ENCODE results near the gene LOXHD1.

The LOXHD1 gene

GRCh38 chr18:46474487-46475389 is 182.3 kb downstream of the LOXHD1 start:
- no peak for DNase-seq

GRCh38 chr18:46471809-46472498 is 185.1 kb downstream of the LOXHD1 start:
- DNase-seq = no peak

- no peak for DNase-seq
Observed at GRCh38 chr18:46470714-46471113, 186.3 kb downstream of the LOXHD1 start.

- DNase-seq = no peak
Observed at GRCh38 chr18:46469186-46469915, 187.7 kb downstream of the LOXHD1 start.

DNA sequence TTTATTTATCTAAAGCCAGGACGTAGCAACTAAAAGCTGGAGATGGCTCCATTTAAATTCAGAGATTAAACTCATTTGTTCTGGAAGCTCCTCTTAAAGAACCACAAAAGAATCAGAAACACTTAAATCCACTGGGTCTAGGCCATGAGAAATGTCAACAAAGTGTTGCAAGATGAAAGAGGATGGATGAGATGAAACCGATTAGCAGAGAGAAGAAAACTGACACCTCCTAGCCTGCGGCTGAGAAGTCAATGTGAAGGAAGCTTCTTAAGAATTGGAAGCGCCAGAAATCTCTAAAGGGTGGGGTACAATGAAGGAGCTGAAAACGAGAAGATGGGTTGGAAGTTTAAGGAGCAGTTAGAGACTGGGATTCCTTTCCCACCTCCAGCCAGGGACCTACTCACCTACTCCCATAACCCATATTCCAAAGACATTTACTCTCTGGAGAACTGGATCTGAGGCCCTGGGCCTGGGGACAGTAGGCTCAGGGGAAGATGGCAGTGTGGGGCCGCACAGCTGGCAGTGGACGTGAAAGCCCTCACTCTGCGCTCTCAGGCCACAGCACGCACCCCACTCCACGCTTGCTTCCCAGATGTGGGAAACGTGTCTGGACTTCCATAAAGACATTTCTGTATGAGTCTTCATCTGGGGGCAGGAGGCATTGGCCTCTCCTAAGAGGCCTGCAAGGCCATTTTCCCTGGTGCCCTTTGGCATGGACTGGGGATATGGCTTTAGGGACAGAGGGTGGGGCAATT is 188.4 kb downstream of the LOXHD1 start:
- no peak for DNase-seq

DNA sequence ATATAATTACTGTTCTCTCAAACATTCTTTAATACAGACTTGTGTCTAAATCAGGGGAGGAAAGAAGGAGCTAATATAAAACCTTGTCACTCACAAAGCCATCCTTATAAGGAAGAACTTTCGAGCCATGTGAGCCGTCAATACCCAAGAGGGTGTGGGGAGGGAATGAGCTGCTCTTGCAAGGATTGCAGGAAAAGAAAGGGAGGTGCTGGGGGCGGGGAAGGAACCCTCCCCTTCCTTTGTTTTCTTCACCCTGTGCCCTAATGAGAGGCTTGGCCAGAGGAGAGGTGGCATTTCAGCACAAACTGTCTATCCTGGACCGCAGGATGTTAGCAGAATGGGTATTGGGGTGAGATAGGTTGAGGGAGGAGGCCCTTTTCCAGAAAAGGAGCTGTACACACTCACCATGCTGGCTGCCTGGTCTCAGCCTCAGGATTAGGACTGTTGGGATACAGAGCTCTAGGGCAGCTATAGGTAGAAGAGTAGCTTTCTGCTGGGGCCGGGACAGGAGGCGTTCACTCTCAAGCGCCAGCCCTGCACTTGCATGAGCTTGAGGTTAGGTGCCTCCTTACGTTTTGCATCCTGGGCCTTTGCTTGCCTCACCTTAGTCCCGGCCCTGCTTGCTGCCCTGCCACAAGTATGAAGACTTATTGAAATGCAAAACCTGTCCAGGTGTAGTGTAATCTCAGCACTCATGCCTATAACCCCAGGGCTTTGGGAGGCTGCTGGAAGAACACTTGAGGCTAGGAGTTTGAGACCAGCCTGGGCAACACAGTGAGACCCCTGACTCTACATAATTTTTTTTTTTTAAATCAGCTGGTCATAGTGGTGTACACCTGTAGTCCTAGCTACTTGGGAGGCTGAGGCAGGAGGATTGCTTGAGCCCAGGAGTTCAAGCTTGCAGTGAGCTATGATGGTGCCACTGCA is 190.5 kb downstream of the LOXHD1 start:
- DNase-seq = peak; percentile 33

DNA sequence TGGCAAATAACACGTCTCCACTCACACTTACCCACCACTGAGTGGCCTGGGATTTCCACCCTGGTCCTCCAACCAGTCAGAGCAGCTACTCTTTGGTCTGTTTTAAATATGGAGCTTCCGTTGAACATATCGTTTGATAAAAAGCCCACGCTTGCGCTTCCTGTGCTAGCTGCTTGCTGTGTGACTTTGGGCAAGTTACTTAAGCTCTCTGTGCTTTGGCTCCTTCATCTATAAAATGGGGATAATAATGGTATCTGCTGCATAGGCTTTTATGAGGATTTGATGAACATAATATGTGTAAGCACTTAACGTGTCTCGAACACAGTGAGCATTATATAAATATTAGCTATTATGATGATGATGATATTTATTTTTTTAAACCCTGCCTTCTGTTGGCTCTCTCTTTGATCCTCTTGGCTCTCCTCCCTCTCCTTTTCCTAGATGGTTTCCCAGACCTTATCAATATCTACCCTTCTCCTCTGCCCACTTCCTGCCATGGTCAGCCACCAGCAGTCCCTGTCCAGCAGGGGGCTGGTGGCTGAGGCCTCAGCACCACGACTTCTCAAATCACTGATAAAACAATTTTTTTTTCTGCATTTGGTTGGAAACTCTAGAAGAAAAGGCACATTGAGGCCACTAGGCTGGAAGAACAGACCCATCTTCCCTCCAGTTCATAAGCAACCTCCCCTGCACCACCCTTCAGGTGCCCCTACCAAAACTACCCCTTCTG is 191.9 kb downstream of the LOXHD1 start:
- peak; percentile 0 for DNase-seq

DNA sequence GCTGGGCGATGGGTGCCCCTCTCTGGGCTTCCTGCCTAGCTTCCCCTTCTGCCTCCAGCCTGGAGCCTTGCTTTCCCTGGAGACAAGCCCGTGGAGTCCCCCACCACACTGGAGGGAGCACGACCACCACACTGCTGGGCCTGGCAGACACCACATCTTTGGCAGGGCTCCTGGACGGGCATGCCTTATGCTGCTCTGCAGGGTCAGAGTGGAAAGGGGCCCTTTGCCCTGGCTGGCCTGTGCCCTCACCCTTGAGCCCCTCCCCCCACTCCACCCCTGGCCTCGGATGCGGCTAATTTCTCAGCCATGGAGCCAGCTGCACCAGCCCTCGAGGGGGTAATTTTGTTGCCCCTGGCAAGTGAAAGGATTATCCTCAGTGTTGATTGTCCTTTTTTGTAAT is 194.5 kb downstream of the LOXHD1 start:
- no peak for DNase-seq

- no peak for DNase-seq
Observed at GRCh38 chr18:46461993-46462392, 195.0 kb downstream of the LOXHD1 start.

- DNase-seq = no peak
Observed at GRCh38 chr18:46460754-46461153, 196.3 kb downstream of the LOXHD1 start.

DNA sequence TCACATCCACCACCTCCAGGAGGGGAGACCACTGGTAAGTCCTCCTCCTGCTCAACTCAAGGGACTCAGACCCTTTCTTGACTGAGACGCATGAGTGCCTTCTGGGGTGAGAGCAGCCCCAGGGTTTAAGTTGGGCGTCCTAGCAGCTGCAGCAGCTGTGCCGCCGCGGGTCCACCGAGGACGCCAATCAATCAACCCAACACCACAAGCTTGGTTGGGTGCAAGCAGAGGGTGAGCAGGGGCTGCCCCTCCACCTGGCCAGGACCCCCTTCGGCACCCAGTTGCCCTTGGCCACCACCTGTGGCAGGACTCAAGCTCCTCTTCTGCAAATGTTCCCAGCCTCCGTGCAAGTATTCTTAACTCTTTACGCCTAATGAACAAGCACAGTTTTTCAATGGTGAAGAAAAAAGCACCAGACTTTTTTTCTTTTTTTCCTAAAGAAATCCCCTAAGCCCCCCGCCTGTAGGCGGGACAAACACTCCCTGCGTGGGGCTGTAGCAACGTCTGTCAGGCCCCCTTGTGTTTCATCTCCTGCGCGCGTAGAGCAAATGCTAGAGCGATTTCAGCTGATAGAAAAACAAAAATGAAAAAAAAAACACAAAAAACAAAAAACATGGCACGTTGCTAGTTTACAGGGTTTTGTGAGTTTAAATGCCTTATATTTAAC is 197.1 kb downstream of the LOXHD1 start:
- DNase-seq = no peak

GRCh38 chr18:46458472-46458871 is 198.5 kb downstream of the LOXHD1 start:
- DNase-seq = no peak

GRCh38 chr18:46456691-46457090 is 200.3 kb downstream of the LOXHD1 start:
- no peak for DNase-seq

- no peak for DNase-seq
Observed at GRCh38 chr18:46452820-46453219, 204.2 kb downstream of the LOXHD1 start.

- no peak for DNase-seq
Observed at GRCh38 chr18:46449499-46449898, 207.5 kb downstream of the LOXHD1 start.

GRCh38 chr18:46449033-46449432 is 208.0 kb downstream of the LOXHD1 start:
- DNase-seq = no peak

DNA sequence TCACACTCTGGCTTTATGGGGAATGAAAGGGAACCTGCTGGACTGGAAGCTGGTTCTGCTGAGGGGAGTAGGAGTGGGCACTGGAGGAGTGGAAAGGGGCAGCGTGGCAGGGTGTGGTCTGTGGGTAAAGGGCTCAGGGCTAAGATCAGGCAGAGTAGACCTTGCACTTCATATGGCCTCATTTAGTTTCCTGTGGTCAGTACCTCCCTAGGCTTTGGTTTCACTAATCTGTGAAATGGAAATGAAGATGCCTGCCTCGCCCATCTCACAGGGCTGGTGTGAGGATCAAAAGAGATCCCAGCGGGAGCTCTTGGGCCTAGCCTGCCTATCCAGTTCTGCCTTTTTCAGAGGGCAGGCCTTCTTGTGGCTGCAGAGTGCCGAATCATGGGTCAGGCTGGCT is 208.7 kb downstream of the LOXHD1 start:
- no peak for DNase-seq

DNA sequence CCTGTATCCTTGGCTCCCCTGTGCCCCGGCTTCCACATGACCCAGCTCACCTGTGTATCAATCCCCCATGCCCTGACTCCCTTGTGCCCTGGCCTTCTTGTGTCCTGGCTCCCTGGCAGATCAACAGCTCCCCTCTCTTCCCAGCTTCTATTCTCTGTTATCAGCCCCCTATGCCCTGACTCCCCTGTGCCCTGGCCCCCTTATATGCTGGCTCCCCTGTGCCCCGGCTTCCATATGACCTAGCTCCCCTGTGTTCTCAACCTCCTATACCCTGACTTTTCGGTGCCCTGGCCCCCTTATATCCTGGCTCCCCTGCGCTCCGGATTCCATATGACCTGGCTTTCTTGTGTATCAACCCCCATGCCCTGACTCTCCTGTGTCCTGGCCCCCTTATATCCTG is 209.2 kb downstream of the LOXHD1 start:
- no peak for DNase-seq

DNA sequence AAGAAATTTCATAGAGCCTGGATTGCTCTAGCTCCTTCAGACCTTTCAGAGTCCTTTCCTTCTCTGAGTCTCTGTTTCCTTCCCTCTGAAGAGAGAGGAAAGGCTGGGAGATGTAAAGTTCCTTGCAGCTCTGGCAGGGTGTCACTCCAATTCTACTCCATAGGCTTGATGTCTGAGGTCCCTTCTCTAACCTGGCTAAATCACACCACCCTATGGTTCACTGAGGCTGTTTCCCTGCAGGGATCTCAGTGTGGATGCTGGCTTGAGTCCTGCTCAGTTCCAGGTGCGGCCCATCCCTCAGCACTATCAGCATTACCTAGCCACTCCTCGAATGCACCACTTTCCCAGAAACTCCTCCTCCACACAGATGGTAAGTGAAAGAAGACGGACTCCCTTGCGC is 209.7 kb downstream of the LOXHD1 start:
- no peak for DNase-seq
